H9 (cell line): ENCODE results near the gene PIK3R5. TPM values are rescaled to one million over a fixed set of nuclear protein-coding genes. Genes with fewer than 3 reads are reported as not detected.

Experiments used
- DNase-seq: peaks from one replicate; pipeline ENCODE4 v3.0.0-alpha.2; 2017
- H2AFZ ChIP-seq: one replicate; pipeline ENCODE4 v1.6.1; 2013; ENCODE audit warnings: mild to moderate bottlenecking, low read length, control low read depth, moderate library complexity
- H2AK5ac ChIP-seq: 2 replicates; pipeline ENCODE4 v1.6.1; 2013; ENCODE audit warnings: low read length, control low read depth, mixed read lengths; ENCODE audit not compliant: insufficient read length
- H2BK120ac ChIP-seq: one replicate; pipeline ENCODE4 v1.6.1; 2013; ENCODE audit warnings: low read depth, mild to moderate bottlenecking, low read length, control low read depth, inconsistent platforms; ENCODE audit not compliant: poor library complexity, severe bottlenecking
- H2BK12ac ChIP-seq: 2 replicates; pipeline ENCODE4 v1.6.1; 2013; ENCODE audit warnings: low read length, control low read depth, mixed read lengths, low read depth; ENCODE audit not compliant: insufficient read length
- H2BK15ac ChIP-seq: 2 replicates; pipeline ENCODE4 v1.6.1; 2013; ENCODE audit warnings: low read depth, low read length, control low read depth
- H2BK20ac ChIP-seq: one replicate; pipeline ENCODE4 v1.6.1; 2013; ENCODE audit warnings: low read depth, mild to moderate bottlenecking, low read length, control low read depth, inconsistent platforms; ENCODE audit not compliant: poor library complexity, severe bottlenecking
- H2BK5ac ChIP-seq: 2 replicates; pipeline ENCODE4 v1.6.1; 2013; ENCODE audit warnings: low read length, control low read depth, mixed read lengths; ENCODE audit not compliant: insufficient read length
- H3K14ac ChIP-seq: 2 replicates; pipeline ENCODE4 v1.6.1; 2013; ENCODE audit warnings: low read length, control low read depth; ENCODE audit not compliant: insufficient read depth
- H3K18ac ChIP-seq: 2 replicates; pipeline ENCODE4 v1.6.1; 2013; ENCODE audit warnings: low read depth, mild to moderate bottlenecking, mixed read lengths, low read length, control low read depth; ENCODE audit not compliant: insufficient read length
- H3K23ac ChIP-seq: 2 replicates; pipeline ENCODE4 v1.6.1; 2013; ENCODE audit warnings: low read length, control low read depth, mixed read lengths, low read depth; ENCODE audit not compliant: insufficient read length
- H3K23me2 ChIP-seq: 2 replicates; pipeline ENCODE4 v1.6.1; 2013; ENCODE audit warnings: low read depth, mild to moderate bottlenecking, mixed read lengths, low read length, control low read depth; ENCODE audit not compliant: insufficient read length, poor library complexity, severe bottlenecking
- H3K27ac ChIP-seq: 2 replicates; pipeline ENCODE4 v1.5.1; 2013; ENCODE audit warnings: low read length, control low read depth, mixed read lengths, low read depth; ENCODE audit not compliant: insufficient read length
- H3K27me3 ChIP-seq: 2 replicates; pipeline ENCODE4 v1.6.1; 2013; ENCODE audit warnings: low read length, control low read depth, inconsistent platforms; ENCODE audit not compliant: insufficient read depth
- H3K4ac ChIP-seq: 2 replicates; pipeline ENCODE4 v1.6.1; 2013; ENCODE audit warnings: low read depth, mild to moderate bottlenecking, control low read depth, inconsistent platforms, low read length, moderate library complexity
- H3K4me1 ChIP-seq: 2 replicates; pipeline ENCODE4 v1.6.1; 2013; ENCODE audit warnings: low read length, control low read depth, inconsistent platforms; ENCODE audit not compliant: insufficient read depth
- H3K4me2 ChIP-seq: 2 replicates; pipeline ENCODE4 v1.6.1; 2013; ENCODE audit warnings: low read length, control low read depth, mixed read lengths; ENCODE audit not compliant: insufficient read length, insufficient read depth
- H3K56ac ChIP-seq: 2 replicates; pipeline ENCODE4 v1.6.1; 2013; ENCODE audit warnings: low read depth, mild to moderate bottlenecking, mixed read lengths, low read length, control low read depth; ENCODE audit not compliant: insufficient read length
- H3K79me1 ChIP-seq: 2 replicates; pipeline ENCODE4 v1.6.1; 2013; ENCODE audit warnings: low read depth, mild to moderate bottlenecking, moderate library complexity, low read length, control low read depth, inconsistent platforms; ENCODE audit not compliant: insufficient read depth, poor library complexity, severe bottlenecking
- H3K79me2 ChIP-seq: 2 replicates; pipeline ENCODE4 v1.6.1; 2013; ENCODE audit warnings: low read length, control low read depth, inconsistent platforms; ENCODE audit not compliant: insufficient read depth
- H3K9ac ChIP-seq: 2 replicates; pipeline ENCODE4 v1.6.1; 2013; ENCODE audit warnings: low read length, control low read depth, mixed read lengths; ENCODE audit not compliant: insufficient read length; ENCODE audit errors: extremely low read depth
- H3K9me3 ChIP-seq: one replicate; pipeline ENCODE4 v1.6.1; 2013; ENCODE audit warnings: low read depth, low read length, inconsistent platforms; ENCODE audit not compliant: control insufficient read depth
- H3T11ph ChIP-seq: one replicate; pipeline ENCODE4 v1.6.1; 2013; ENCODE audit warnings: mild to moderate bottlenecking, low read length, control low read depth, inconsistent platforms
- H4K20me1 ChIP-seq: one replicate; pipeline ENCODE4 v1.6.1; 2013; ENCODE audit not compliant: control insufficient read depth, insufficient read length, insufficient read depth
- H4K5ac ChIP-seq: 2 replicates; pipeline ENCODE4 v1.6.1; 2013; ENCODE audit warnings: low read depth, mild to moderate bottlenecking, mixed read lengths, low read length, control low read depth; ENCODE audit not compliant: insufficient read length
- H4K8ac ChIP-seq: replicated peaks from 2 replicates; pipeline ENCODE4 v1.6.1; 2013; ENCODE audit warnings: low read length, control low read depth, mixed read lengths, low read depth; ENCODE audit not compliant: insufficient read length
- H4K91ac ChIP-seq: 2 replicates; pipeline ENCODE4 v1.6.1; 2013; ENCODE audit warnings: low read depth, mild to moderate bottlenecking, moderate library complexity, mixed read lengths, low read length, control low read depth; ENCODE audit not compliant: insufficient read length
- H3K27ac Mint-ChIP-seq, 3 experiments: 2 replicates in 2 of 3; 3 replicates in 1 of 3; pipeline ENCODE4 v1.8.0; 2020 to 2021; ENCODE audit warnings: mixed read lengths in 3 of 3, mild to moderate bottlenecking in 1 of 3, moderate library complexity in 1 of 3
- H3K27me3 Mint-ChIP-seq: 2 replicates; pipeline ENCODE4 v1.8.0; 2021; ENCODE audit warnings: low read depth, mild to moderate bottlenecking, moderate library complexity, mixed read lengths
- H3K36me3 Mint-ChIP-seq, 3 experiments: 2 replicates in 2 of 3; 3 replicates in 1 of 3; pipeline ENCODE4 v1.8.0; 2020 to 2021; ENCODE audit warnings: low read depth in 3 of 3, mixed read lengths in 3 of 3; ENCODE audit not compliant: insufficient read depth in 1 of 3
- H3K4me1 Mint-ChIP-seq, 2 experiments: 2 replicates each; pipeline ENCODE4 v1.8.0; 2020; ENCODE audit warnings: mixed read lengths in 2 of 2
- H3K4me3 Mint-ChIP-seq, 2 experiments: 2 replicates in 1 of 2; 3 replicates in 1 of 2; pipeline ENCODE4 v1.8.0; 2020 to 2021; ENCODE audit warnings: mild to moderate bottlenecking in 2 of 2, mixed read lengths in 2 of 2, moderate library complexity in 1 of 2
- H3K9me3 Mint-ChIP-seq, 2 experiments: 2 replicates in 1 of 2; 3 replicates in 1 of 2; pipeline ENCODE4 v1.8.0; 2020; ENCODE audit warnings: mild to moderate bottlenecking in 2 of 2, mixed read lengths in 2 of 2, moderate library complexity in 1 of 2
- CTCF ChIP-seq: fragments of 200-600 bp; sonication (generic); conservative IDR thresholded peaks from 3 replicates; pipeline ENCODE4 v1.8.0; 2021; ENCODE audit warnings: antibody characterized with exemption, mild to moderate bottlenecking
- WGBS: extraction: QIAGEN DNeasy Blood & Tissue Kit; methylation state at CpG from one replicate; pipeline ENCODE4 v1.1.7; 2013; ENCODE audit warnings: missing lambda C conversion rate, low lambda C conversion rate, mixed read lengths; ENCODE audit not compliant: insufficient read length; ENCODE audit errors: extremely low coverage; 5-methylcytosine and 5-hydroxymethylcytosine counted together
- total RNA-seq: library from RNA; stranded (reverse); gene quantifications from 2 replicates; pipeline ENCODE4 v1.2.1, GENCODE V29; 2021

Gene PIK3R5
- total RNA-seq, 1 experiment from 2014 or later: 1.4 TPM

- no peak overlapping the region for H3K27ac ChIP-seq
- no peak overlapping the region for H3K23ac ChIP-seq
- no peak overlapping the region for H3K4me2 ChIP-seq
- no peaks in the 10 kb centered on the region; the same call in 1 of the 2 replicates for H3K27me3 ChIP-seq
- no peaks in the 10 kb centered on the region for H4K20me1 ChIP-seq
- no peak overlapping the region for H2AFZ ChIP-seq
- H4K91ac ChIP-seq: no peak overlapping the region
- Mint-ChIP-seq H3K27ac (peak overlapping the region in 1 of 3 experiments; percentile 93; a peak in 1 of 7 replicates), H3K4me3 (0 out of 5 replicates have a peak overlapping the region, but pooled peaks of 1 of the 2 experiments have one; percentile 26), H3K36me3 (no peaks in the 10 kb centered on the region), H3K27me3 (peaks cover 12% of the 10 kb centered on the region), H3K4me1 (peaks cover 10 to 22% of the 10 kb centered on the region in 2 experiments; a peak in 3 of 4 replicates), H3K9me3 (peaks cover 0 to 1% of the 10 kb centered on the region in 2 experiments; a peak in 1 of 5 replicates)
- no peak overlapping the region for H3K18ac ChIP-seq
- no peak overlapping the region for H3K56ac ChIP-seq
- no peaks in the 10 kb centered on the region for H3K4me1 ChIP-seq
- no peak overlapping the region for H2BK5ac ChIP-seq
- H3K23me2 ChIP-seq: peaks cover 2% of the 10 kb centered on the region
- H3K9me3 ChIP-seq: no peaks in the 10 kb centered on the region
- no peak overlapping the region for H3K14ac ChIP-seq
- no peaks in the 10 kb centered on the region for H3K79me2 ChIP-seq
- no peak overlapping the region for H2AK5ac ChIP-seq
- H2BK120ac ChIP-seq: no peak overlapping the region
- no peaks in the 10 kb centered on the region for H3K79me1 ChIP-seq
- H2BK20ac ChIP-seq: no peak overlapping the region
- TF ChIP-seq CTCF: no peak
- H4K8ac ChIP-seq: no peak overlapping the region
- H3K9ac ChIP-seq: no peak overlapping the region
- H2BK12ac ChIP-seq: no peak overlapping the region
- no peak overlapping the region for H2BK15ac ChIP-seq
- H3K4ac ChIP-seq: no peak overlapping the region
- no peak overlapping the region for H3T11ph ChIP-seq
- no CpG with 5 or more reads among the region's 14 CpGs for WGBS
- H4K5ac ChIP-seq: no peak overlapping the region
- no peak for DNase-seq
Measured at GRCh38 chr17:8835106-8835505, 130.4 kb downstream of the PIK3R5 start.
